ENCODE results near the gene RRAD. TPM values are rescaled to one million over a fixed set of nuclear protein-coding genes. Genes with fewer than 3 reads are reported as not detected.

RRAD gene
- total RNA-seq, 1 donor from 2014 or later, result 54.2 TPM

DNA sequence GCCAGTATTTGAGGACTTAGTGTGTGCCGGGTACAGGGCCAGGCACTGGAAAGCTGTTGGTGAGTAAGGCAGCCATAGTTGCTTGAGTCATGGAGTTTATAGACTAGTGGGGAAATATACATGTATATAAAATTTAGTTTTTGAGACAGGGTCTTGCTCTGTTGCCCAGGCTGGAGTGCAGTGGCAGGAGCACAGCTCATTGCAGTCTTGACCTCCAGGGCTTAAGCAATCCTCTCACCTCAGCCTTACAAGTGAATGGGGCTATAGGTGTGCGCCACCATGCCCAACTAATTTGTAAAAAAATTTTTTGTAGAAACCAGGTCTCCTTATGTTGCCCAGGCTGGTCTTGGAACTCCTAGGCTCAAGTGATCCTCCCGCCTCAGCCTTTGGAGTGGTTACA, 42.6 kb downstream of the RRAD start:
- intact Hi-C loops (cut with DNase I), result loop anchor here (5.0 kb wide), 1 partner anchor 45 kb away; the partner anchor contains the start of gene RRAD
- H3K4me3 ChIP-seq, result no peak overlapping the region
- no peak for DNase-seq (ENCODE audit: low spot score in 2 of 2)

DNA sequence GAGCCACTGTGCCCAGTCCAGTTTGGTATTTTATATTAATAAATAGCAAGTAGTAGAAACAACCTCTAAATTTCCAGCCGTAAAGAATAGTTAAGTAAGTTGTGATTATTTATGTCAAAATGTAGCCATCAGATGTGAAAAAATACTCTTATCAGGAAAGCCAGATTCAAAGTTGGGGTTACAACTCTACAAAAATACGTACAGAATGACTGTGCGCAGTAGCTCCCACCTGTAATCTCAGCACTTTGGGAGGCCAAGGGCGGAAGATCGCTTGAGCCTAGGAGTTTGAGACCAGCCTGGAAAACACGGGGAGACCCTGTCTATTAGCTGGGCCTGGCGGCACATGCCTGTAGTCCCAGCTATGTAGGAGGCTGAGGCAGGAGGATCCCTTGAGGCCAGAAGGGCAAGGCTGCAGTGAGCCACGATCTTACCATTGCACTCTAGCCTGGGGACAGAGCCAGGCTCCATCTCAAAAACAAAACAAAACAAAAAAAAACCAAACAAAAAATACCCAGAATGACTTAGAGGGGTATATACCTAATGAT, 43.3 kb downstream of the RRAD start:
- TF ChIP-seq, protein P1, sequence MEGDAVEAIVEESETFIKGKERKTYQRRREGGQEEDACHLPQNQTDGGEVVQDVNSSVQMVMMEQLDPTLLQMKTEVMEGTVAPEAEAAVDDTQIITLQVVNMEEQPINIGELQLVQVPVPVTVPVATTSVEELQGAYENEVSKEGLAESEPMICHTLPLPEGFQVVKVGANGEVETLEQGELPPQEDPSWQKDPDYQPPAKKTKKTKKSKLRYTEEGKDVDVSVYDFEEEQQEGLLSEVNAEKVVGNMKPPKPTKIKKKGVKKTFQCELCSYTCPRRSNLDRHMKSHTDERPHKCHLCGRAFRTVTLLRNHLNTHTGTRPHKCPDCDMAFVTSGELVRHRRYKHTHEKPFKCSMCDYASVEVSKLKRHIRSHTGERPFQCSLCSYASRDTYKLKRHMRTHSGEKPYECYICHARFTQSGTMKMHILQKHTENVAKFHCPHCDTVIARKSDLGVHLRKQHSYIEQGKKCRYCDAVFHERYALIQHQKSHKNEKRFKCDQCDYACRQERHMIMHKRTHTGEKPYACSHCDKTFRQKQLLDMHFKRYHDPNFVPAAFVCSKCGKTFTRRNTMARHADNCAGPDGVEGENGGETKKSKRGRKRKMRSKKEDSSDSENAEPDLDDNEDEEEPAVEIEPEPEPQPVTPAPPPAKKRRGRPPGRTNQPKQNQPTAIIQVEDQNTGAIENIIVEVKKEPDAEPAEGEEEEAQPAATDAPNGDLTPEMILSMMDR (IDR thresholded peaks at IDR 0.05), result no peak
- Histone ChIP-seq H3K27ac (no peak overlapping the region), H3K4me1 (peaks cover 2 to 5% of the 10 kb centered on the region in 2 donors), H3K27me3 (no peaks in the 10 kb centered on the region), H3K36me3 (peaks cover 15 to 16% of the 10 kb centered on the region in 2 donors), H3K4me3 (no peak overlapping the region), H3K9me3 (no peaks in the 10 kb centered on the region)
- intact Hi-C loops (cut with DNase I), result loop anchor here (5.0 kb wide), 1 partner anchor 45 kb away; the partner anchor contains the start of gene RRAD
- DNase-seq (ENCODE audit: low spot score in 2 of 2), result no peak

More for the DNA sequence above, 42.6 kb downstream of the RRAD start:
- Histone ChIP-seq H3K4me1 (peaks cover 2 to 5% of the 10 kb centered on the region in 2 donors), H3K27ac (no peak overlapping the region), H3K36me3 (peaks cover 15 to 16% of the 10 kb centered on the region in 2 donors), H3K9me3 (no peaks in the 10 kb centered on the region), H3K27me3 (no peaks in the 10 kb centered on the region)
- TF ChIP-seq, protein P1 (IDR thresholded peaks at IDR 0.05), result no peak

- intact Hi-C loops (cut with DNase I), result loop anchor here (5.0 kb wide), 1 partner anchor 46 kb away; the partner anchor contains the start of gene RRAD
- Histone ChIP-seq H3K4me3 (peak overlapping the region in 1 of 2 donors; percentile 95), H3K27ac (peak overlapping the region in 1 of 2 donors; percentile 70), H3K36me3 (peaks cover 15 to 16% of the 10 kb centered on the region in 2 donors), H3K4me1 (peaks cover 2 to 5% of the 10 kb centered on the region in 2 donors), H3K27me3 (no peaks in the 10 kb centered on the region), H3K9me3 (no peaks in the 10 kb centered on the region)
- no peak for DNase-seq (ENCODE audit: low spot score in 2 of 2)
- TF ChIP-seq, protein P1 (IDR thresholded peaks at IDR 0.05), result no peak
Observed at GRCh38 chr16:66881560-66881959, 43.8 kb downstream of the RRAD start.

DNA sequence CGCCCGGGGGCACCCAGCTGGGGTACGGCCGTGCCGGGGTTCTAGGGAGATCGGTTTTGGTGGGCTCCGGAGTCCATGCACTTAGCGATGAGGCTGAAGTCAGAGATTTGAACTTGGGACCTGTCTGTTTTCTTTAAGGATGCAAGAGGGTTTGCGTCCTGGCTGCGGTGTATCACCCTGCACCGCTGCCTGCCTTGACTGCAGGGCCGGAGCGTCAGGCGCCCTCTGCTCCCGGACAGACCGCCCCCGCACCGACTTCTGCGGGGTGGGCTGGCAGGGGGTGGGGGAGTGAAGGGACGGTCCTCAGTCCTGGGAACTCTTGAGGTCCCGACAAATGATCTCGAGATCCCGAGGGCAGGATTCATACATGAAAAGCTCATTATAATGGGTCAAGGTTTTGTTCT, 44.3 kb downstream of the RRAD start:
- H3K27me3 ChIP-seq, result no peaks in the 10 kb centered on the region
- H3K4me1 ChIP-seq, result peaks cover 2 to 5% of the 10 kb centered on the region in 2 donors
- TF ChIP-seq, protein P1 (IDR thresholded peaks at IDR 0.05), result no peak
- intact Hi-C loops (cut with DNase I), result loop anchor here (5.0 kb wide), 1 partner anchor 46 kb away; the partner anchor contains the start of gene RRAD
- H3K9me3 ChIP-seq, result no peaks in the 10 kb centered on the region
- peak overlapping the region; percentile 71 to 95 for H3K4me3 ChIP-seq
- peak overlapping the region; percentile 70 to 71 for H3K27ac ChIP-seq
- peaks cover 15 to 16% of the 10 kb centered on the region in 2 donors for H3K36me3 ChIP-seq
- DNase-seq (ENCODE audit: low spot score in 2 of 2), result no peak

GRCh38 chr16:66880288-66881013, 44.9 kb downstream of the RRAD start, which contains the start of gene PDP2:
PDP2 (plus strand) TSS chr16:66880515; CDS start chr16:66884285, 3,770 bp downstream.
- Histone ChIP-seq H3K4me3 (peak within 1 kb of the TSS; percentile 71 to 95), H3K27ac (peak within 1 kb of the TSS; percentile 70 to 71), H3K36me3 (peaks cover 12% of the 10 kb centered on the region in 2 donors), H3K4me1 (peaks cover 2 to 5% of the 10 kb centered on the region in 2 donors), H3K9me3 (no peaks in the 10 kb centered on the region), H3K27me3 (no peaks in the 10 kb centered on the region)
- DNase-seq (ENCODE audit: low spot score in 2 of 2), result peak; percentile 87 to 98
- intact Hi-C loops (cut with DNase I), result loop anchor here (5.0 kb wide), 1 partner anchor 47 kb away; the partner anchor contains the start of gene RRAD
- TF ChIP-seq, protein P1 (IDR thresholded peaks at IDR 0.05), result no peak

All from ascending aorta (tissue), 2 donors.